Common myeloid progenitor, CD34-positive (primary cell): ENCODE measurements around the gene LRCH4.

Experiments used
- CTCF ChIA-PET: fragments of 350-600 bp; sonication (Branson Sonifier 250); formaldehyde crosslinking; loops from one replicate; lab custom pipeline; 2021; ENCODE audit warnings: antibody characterized with exemption; lab: Charles Lee
- POLR2A ChIA-PET: fragments of 350-600 bp; sonication (Branson Sonifier 250); formaldehyde crosslinking; loops from one replicate; lab custom pipeline; 2021; ENCODE audit warnings: antibody characterized with exemption; lab: Charles Lee
- DNase-seq, 3 donors: peaks; one replicate each; pipeline versions ENCODE4 v3.0.0 to v3.0.0-alpha.2; 2013
- H3K27ac ChIP-seq, 2 experiments: 1 replicate in 1 of 2; 2 replicates in 1 of 2; pipeline ENCODE4 v1.7.0; 2013; ENCODE audit warnings: inconsistent platforms in 2 of 2, low read length in 2 of 2, mild to moderate bottlenecking in 2 of 2, low read depth in 1 of 2, moderate library complexity in 1 of 2; ENCODE audit not compliant: severe bottlenecking in 2 of 2, insufficient read depth in 1 of 2, poor library complexity in 1 of 2
- H3K27me3 ChIP-seq, 5 experiments: replicated peaks in 2 of 5; 1 replicate in 3 of 5; 2 replicates in 2 of 5; pipeline versions ENCODE4 v1.6.1 to v1.7.0; 2013; ENCODE audit warnings: low read length in 4 of 5, mild to moderate bottlenecking in 2 of 5, moderate library complexity in 2 of 5, inconsistent platforms in 1 of 5; ENCODE audit not compliant: insufficient read depth in 5 of 5, control insufficient read depth in 4 of 5
- H3K36me3 ChIP-seq, 4 experiments: 1 replicate in 2 of 4; 2 replicates in 2 of 4; pipeline versions ENCODE4 v1.6.1 to v1.7.0; 2013; ENCODE audit warnings: low read length in 3 of 4, control low read depth in 1 of 4, mild to moderate bottlenecking in 1 of 4; ENCODE audit not compliant: control insufficient read depth in 4 of 4, insufficient read depth in 4 of 4
- H3K4me1 ChIP-seq, 4 experiments: 1 replicate in 3 of 4; 2 replicates in 1 of 4; pipeline versions ENCODE4 v1.6.1 to v1.7.1; 2013; ENCODE audit warnings: low read length in 3 of 4, mild to moderate bottlenecking in 3 of 4, control low read depth in 1 of 4, inconsistent platforms in 1 of 4, moderate library complexity in 1 of 4; ENCODE audit not compliant: control insufficient read depth in 4 of 4, insufficient read depth in 4 of 4; ENCODE audit errors: control extremely low read depth in 1 of 4
- H3K4me3 ChIP-seq, 7 experiments: 1 replicate in 4 of 7; 2 replicates in 3 of 7; pipeline versions ENCODE4 v1.5.1 to v1.7.0; 2013; ENCODE audit warnings: mild to moderate bottlenecking in 7 of 7, low read length in 6 of 7, moderate library complexity in 6 of 7, inconsistent platforms in 2 of 7, low read depth in 2 of 7, control low read depth in 1 of 7; ENCODE audit not compliant: insufficient read depth in 4 of 7, control insufficient read depth in 1 of 7; ENCODE audit errors: extremely low read depth in 1 of 7
- H3K9me3 ChIP-seq, 5 experiments: 1 replicate in 4 of 5; 2 replicates in 1 of 5; pipeline versions ENCODE4 v1.6.1 to v1.7.1; 2013; ENCODE audit warnings: low read length in 4 of 5, mild to moderate bottlenecking in 2 of 5, inconsistent platforms in 1 of 5, low read depth in 1 of 5, moderate library complexity in 1 of 5; ENCODE audit not compliant: control insufficient read depth in 4 of 5, insufficient read depth in 2 of 5; ENCODE audit errors: control extremely low read depth in 1 of 5
- WGBS: methylation state at CpG from one replicate; pipeline ENCODE4 v1.1.5; 2013; ENCODE audit not compliant: insufficient coverage; 5-methylcytosine and 5-hydroxymethylcytosine counted together

Gene LRCH4

DNA sequence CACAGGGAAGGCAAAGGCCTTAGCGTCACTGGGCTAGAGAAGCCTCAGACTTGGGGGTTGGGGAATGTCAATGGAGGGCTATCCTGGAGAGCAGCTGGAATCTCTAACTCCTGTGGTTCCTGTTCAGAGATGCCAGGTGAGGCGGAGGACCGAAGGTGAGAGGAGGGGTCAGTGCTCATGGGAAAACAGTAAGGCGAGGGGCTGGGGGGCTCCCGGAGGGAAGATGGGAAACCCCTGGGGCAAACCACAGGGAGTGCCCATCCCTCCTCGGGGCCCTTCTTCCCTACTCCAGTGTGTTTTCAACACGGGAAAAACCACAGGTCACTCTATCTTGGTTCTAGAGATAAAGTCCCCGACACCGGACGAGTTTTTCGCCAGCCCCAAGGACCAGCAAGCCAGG lies 3.3 kb downstream of the LRCH4 start:
- ChIA-PET CTCF (interaction anchor here (1.8 to 12.6 kb wide), 2 partner anchors 10 to 19 kb away, joined by 11 to 242 read pairs; partner anchors contain the start of gene SAP25), POLR2A (interaction anchor here (2.2 to 3.8 kb wide), 2 partner anchors 12 to 154 kb away, joined by 7 to 34 read pairs; partner anchors contain the start of genes MEPCE and ZCWPW1)
- Histone ChIP-seq H3K36me3 (peaks cover 7 to 49% (median 41%) of the 10 kb centered on the region in 4 experiments), H3K4me3 (peak overlapping the region in 6 of 7 experiments; percentile 64 to 96 (median 95)), H3K27ac (peak overlapping the region; percentile 78 to 94), H3K27me3 (no peaks in the 10 kb centered on the region), H3K9me3 (no peaks in the 10 kb centered on the region), H3K4me1 (peaks cover 6 to 52% (median 46%) of the 10 kb centered on the region in 4 experiments)
- no peak for DNase-seq
- WGBS, result 49% methylated on average over 10 of the region's 11 CpGs

- Histone ChIP-seq H3K36me3 (peaks cover 7 to 54% (median 45%) of the 10 kb centered on the region in 4 experiments), H3K27me3 (no peaks in the 10 kb centered on the region), H3K27ac (peak overlapping the region; percentile 78 to 94), H3K4me1 (peaks cover 6 to 51% (median 43%) of the 10 kb centered on the region in 4 experiments), H3K4me3 (peak overlapping the region in 5 of 7 experiments; percentile 20 to 96 (median 95)), H3K9me3 (no peaks in the 10 kb centered on the region)
- ChIA-PET CTCF (interaction anchor here (1.2 to 12.6 kb wide), 4 partner anchors 9 to 21 kb away, joined by 3 to 242 read pairs (median 9); partner anchors contain the start of genes PCOLCE and SAP25), POLR2A (no interaction called here)
- no peak for DNase-seq
- WGBS, result 90% methylated on average over 14 of the region's 20 CpGs
Observed at GRCh38 chr7:100582041-100582579, 3.8 kb downstream of the LRCH4 start.

DNA sequence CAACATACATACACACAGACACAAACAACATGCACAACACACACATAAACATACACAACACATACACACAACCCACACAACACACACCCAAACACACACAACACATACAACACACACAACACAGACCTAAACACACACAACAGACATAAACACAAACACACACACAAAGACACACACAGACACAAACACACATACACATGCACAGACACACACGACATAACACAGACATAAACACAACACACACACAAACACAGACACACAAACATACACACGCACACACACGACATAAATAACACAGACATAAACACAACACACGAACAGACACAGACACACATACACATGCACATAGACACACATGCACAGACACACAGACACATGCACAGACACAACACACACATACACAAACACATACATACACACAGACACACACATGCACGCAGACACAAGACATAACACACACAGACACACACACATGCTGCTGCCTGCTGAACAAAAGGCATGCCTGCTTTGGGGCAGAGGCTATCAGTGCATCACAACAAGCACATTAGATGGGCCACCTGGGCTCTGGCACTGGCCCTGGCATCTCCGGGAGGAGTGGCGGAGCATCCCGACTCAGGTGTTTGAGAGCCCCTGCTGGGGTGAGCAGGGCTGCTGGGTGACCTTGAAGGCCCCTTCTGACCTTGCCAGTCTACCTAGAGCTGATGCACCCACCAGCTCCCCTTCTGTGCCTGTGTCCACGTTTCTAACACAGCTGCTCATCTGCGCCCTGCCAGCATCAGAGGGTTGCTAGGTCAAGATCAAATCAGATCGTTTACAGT lies 5.3 kb downstream of the LRCH4 start:
- ChIA-PET CTCF (interaction anchor here (1.6 to 12.6 kb wide), 3 partner anchors 8 to 17 kb away, joined by 7 to 242 read pairs (median 11); partner anchors contain the start of gene SAP25), POLR2A (interaction anchor here (0.6 kb wide), 1 partner anchor 514 kb away, joined by 6 read pairs; no protein-coding TSS in a partner anchor)
- Histone ChIP-seq H3K9me3 (no peaks in the 10 kb centered on the region), H3K4me1 (peaks cover 6 to 46% (median 39%) of the 10 kb centered on the region in 4 experiments), H3K27me3 (no peaks in the 10 kb centered on the region), H3K36me3 (peaks cover 7 to 68% (median 57%) of the 10 kb centered on the region in 4 experiments), H3K4me3 (no peak overlapping the region), H3K27ac (peak overlapping the region in 1 of 2 experiments; percentile 94)
- WGBS, result 95% methylated on average over 10 of the region's 11 CpGs
- DNase-seq, result no peak

DNA sequence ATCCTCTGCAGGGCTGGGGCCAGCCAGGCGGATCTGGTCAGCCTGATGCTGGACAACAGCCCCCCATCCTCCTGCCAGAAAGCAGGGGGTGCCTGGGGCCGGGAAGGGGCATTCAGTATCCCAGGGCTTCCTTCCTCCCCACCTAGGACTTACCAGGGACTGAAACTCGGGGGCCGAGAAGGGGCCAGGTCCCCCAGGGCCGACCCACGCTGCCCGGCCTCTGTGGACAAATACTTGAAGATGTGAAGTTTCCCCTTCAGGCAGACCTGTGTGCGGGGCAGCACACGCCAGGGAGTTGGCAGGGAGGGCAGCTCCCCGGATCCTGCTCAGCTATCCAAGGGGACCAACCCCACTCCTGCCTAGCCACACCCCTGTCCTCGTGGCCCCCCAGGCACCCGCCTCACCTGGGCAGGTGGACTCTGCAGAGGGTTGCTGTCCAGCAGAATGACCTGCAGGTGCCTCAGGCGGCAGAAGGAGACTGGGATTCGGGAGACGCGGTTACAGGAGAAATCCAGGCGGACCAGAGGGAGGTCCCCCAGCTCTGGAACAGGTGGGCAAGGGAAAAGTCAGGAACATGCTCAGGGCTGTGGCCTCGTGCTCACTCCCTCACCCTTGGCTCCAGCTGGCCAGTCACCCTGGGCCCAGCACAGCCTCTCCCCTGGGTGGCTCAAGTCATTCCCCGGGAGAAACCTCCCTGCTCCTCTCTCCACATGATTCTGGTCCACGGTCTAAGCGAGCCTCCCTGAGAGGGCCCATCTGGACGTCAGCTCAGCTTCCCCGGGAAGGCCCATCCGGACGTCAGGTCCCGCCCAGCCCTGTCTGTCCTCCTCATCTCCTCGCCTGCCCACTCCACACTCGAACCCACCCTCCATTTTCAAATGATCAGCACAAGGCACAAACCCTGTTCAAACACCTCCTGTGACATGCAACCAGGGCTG lies 7.4 kb downstream of the LRCH4 start:
- 96% methylated on average over 25 of the region's 28 CpGs for WGBS
- Histone ChIP-seq H3K4me3 (no peak overlapping the region), H3K36me3 (peaks cover 7 to 88% (median 76%) of the 10 kb centered on the region in 4 experiments), H3K4me1 (peaks cover 6 to 26% (median 21%) of the 10 kb centered on the region in 4 experiments), H3K27ac (no peak overlapping the region), H3K9me3 (no peaks in the 10 kb centered on the region), H3K27me3 (no peaks in the 10 kb centered on the region)
- ChIA-PET POLR2A (no interaction called here), CTCF (interaction anchor here (1.5 to 4.5 kb wide), 2 partner anchors 13 to 19 kb away, joined by 5 to 29 read pairs; no protein-coding TSS in a partner anchor)
- no peak for DNase-seq

DNA sequence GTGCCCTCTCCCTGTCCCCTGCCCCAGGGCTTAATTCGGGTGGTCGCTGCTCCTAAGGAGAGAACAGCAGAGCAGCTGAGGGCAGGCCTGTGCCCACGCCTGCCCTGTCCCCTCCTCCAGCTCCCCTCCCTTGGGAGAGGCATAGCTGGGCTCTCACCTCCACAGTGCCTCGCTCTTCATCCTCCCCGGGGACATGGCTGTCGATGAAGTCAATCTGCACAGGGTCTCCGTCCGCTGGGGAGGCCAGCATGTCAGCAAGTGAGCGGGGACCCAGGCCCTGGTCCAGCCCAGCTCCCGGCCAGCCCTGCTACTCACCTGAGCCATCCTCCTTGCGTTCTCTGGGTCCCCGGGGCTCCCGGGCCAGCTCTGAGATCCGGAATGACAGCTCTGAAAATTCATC lies 8.4 kb downstream of the LRCH4 start:
- DNase-seq, result no peak

GRCh38 chr7:100577103-100577502 lies 8.8 kb downstream of the LRCH4 start:
- Histone ChIP-seq H3K36me3 (peaks cover 6 to 94% (median 80%) of the 10 kb centered on the region in 4 experiments), H3K27me3 (no peaks in the 10 kb centered on the region), H3K27ac (no peak overlapping the region), H3K4me3 (no peak overlapping the region), H3K9me3 (no peaks in the 10 kb centered on the region), H3K4me1 (peaks cover 0 to 12% (median 7%) of the 10 kb centered on the region in 4 experiments)
- 91% methylated on average over 22 of the region's 24 CpGs for WGBS
- DNase-seq, result no peak
- ChIA-PET POLR2A (interaction anchor here (0.9 kb wide), 1 partner anchor 9 kb away, joined by 4 read pairs; the partner anchor contains the start of genes FBXO24 and LRCH4), CTCF (interaction anchor here (0.6 to 4.5 kb wide), 5 partner anchors 9 to 1735 kb away, joined by 4 to 29 read pairs (median 5); partner anchors contain the start of genes FBXO24 and LRCH4)

More for the DNA sequence above, 8.4 kb downstream of the LRCH4 start:
- H3K27ac ChIP-seq, result no peak overlapping the region
- H3K9me3 ChIP-seq, result no peaks in the 10 kb centered on the region
- H3K4me1 ChIP-seq, result peaks cover under 1 to 16% (median 11%) of the 10 kb centered on the region in 4 experiments
- POLR2A ChIA-PET, result interaction anchor here (0.9 kb wide), 1 partner anchor 9 kb away, joined by 4 read pairs; the partner anchor contains the start of genes FBXO24 and LRCH4
- 94% methylated on average over 13 of the region's 14 CpGs for WGBS
- no peaks in the 10 kb centered on the region for H3K27me3 ChIP-seq
- H3K36me3 ChIP-seq, result peaks cover 7 to 94% (median 81%) of the 10 kb centered on the region in 4 experiments
- CTCF ChIA-PET, result interaction anchor here (1.3 to 4.5 kb wide), 4 partner anchors 9 to 108 kb away, joined by 5 to 29 read pairs (median 6); partner anchors contain the start of genes FBXO24 and LRCH4
- H3K4me3 ChIP-seq, result no peak overlapping the region
